Fibroblast of lung (primary cell): ENCODE data around the gene ARF1.

ENCODE experiments used
- EZH2 ChIP-seq: IDR thresholded peaks from 2 replicates; pipeline ENCODE4 v1.5.1; 2012; ENCODE audit warnings: low read length, control low read depth, mild to moderate bottlenecking; ENCODE audit errors: missing control alignments
- TF ChIP-seq, protein P1 (sequence below), 2 donors: IDR thresholded peaks in 1 of 2; conservative IDR thresholded peaks in 1 of 2; 1 replicate in 1 of 2; 2 replicates in 1 of 2; pipeline ENCODE4 v1.5.1; 2011 to 2012; ENCODE audit warnings: low read length in 2 of 2, control low read depth in 1 of 2, inconsistent platforms in 1 of 2, low read depth in 1 of 2, mild to moderate bottlenecking in 1 of 2

GRCh38 chr1:228084797-228085196 lies 2.3 kb downstream of the ARF1 start:
- no peak for TF ChIP-seq EZH2
- TF ChIP-seq, protein P1, sequence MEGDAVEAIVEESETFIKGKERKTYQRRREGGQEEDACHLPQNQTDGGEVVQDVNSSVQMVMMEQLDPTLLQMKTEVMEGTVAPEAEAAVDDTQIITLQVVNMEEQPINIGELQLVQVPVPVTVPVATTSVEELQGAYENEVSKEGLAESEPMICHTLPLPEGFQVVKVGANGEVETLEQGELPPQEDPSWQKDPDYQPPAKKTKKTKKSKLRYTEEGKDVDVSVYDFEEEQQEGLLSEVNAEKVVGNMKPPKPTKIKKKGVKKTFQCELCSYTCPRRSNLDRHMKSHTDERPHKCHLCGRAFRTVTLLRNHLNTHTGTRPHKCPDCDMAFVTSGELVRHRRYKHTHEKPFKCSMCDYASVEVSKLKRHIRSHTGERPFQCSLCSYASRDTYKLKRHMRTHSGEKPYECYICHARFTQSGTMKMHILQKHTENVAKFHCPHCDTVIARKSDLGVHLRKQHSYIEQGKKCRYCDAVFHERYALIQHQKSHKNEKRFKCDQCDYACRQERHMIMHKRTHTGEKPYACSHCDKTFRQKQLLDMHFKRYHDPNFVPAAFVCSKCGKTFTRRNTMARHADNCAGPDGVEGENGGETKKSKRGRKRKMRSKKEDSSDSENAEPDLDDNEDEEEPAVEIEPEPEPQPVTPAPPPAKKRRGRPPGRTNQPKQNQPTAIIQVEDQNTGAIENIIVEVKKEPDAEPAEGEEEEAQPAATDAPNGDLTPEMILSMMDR (conservative IDR thresholded peaks at IDR 0.05 in 1 of 2, IDR thresholded peaks at IDR 0.05 in 1 of 2; ENCODE audit: low read depth in 1 of 2, low read length in 2 of 2): no peak
